K562 (cell line): ENCODE measurements around the gene TACC3. TPM values are rescaled to one million over a fixed set of nuclear protein-coding genes. Genes with fewer than 3 reads are reported as not detected.
A peak's percentile ranks its signal among the peaks of the same experiment; 100 is the strongest.

Source experiments
- BHLHE40 ChIP-seq: IDR thresholded peaks from 2 replicates; pipeline ENCODE4 v1.6.1; 2011; ENCODE audit warnings: low read length, improper control_type of control experiment
- CC2D1A ChIP-seq: fragments of 450-650 bp; IDR thresholded peaks from 2 replicates; pipeline ENCODE4 v1.6.1; 2017; ENCODE audit warnings: mild to moderate bottlenecking
- EP400 ChIP-seq: fragments of 450-650 bp; IDR thresholded peaks from 2 replicates; pipeline ENCODE4 v1.6.1; 2017; ENCODE audit warnings: antibody characterized with exemption, mild to moderate bottlenecking, moderate library complexity
- ESRRA ChIP-seq: fragments of 450-650 bp; IDR thresholded peaks from 2 replicates; pipeline ENCODE4 v1.6.1; 2014; ENCODE audit warnings: low read depth, mild to moderate bottlenecking, moderate library complexity, borderline replicate concordance
- GATAD2B ChIP-seq: fragments of 450-650 bp; IDR thresholded peaks from 2 replicates; pipeline ENCODE4 v1.6.1; 2017; ENCODE audit warnings: mild to moderate bottlenecking, borderline replicate concordance
- HLTF ChIP-seq: fragments of 450-650 bp; IDR thresholded peaks from 2 replicates; pipeline ENCODE4 v1.6.1; 2016
- MYNN ChIP-seq, 2 experiments: sonication (generic); formaldehyde crosslinking in 1 of 2; IDR thresholded peaks; 2 replicates each; pipeline versions ENCODE4 v1.5.0 to v1.6.1; 2016 to 2020; ENCODE audit warnings: antibody characterized with exemption in 1 of 2, missing genetic modification reagents in 1 of 2
- POLR2AphosphoS2 ChIP-seq: IDR thresholded peaks from 2 replicates; pipeline ENCODE4 v1.6.1; 2012; ENCODE audit warnings: low read length, improper control_type of control experiment
- RBM14 ChIP-seq: fragments of 200-400 bp; formaldehyde crosslinking; IDR thresholded peaks from 2 replicates; pipeline ENCODE4 v1.6.1; 2018; ENCODE audit warnings: low read depth, mild to moderate bottlenecking, low read length, moderate library complexity, borderline replicate concordance; ENCODE audit not compliant: insufficient read depth
- RBM22 ChIP-seq: fragments of 200-400 bp; formaldehyde crosslinking; IDR thresholded peaks from 2 replicates; pipeline ENCODE4 v1.6.1; 2018; ENCODE audit warnings: low read length, low read depth; ENCODE audit not compliant: poor library complexity, severe bottlenecking
- ZNF589 ChIP-seq: fragments of 200-800 bp; sonication (Bioruptor generic); IDR thresholded peaks from 2 replicates; pipeline ENCODE4 v1.6.1; 2016; ENCODE audit warnings: low read depth, missing genetic modification characterization, missing compliant biosample characterization
- ZNF77 ChIP-seq: fragments of 250-450 bp; sonication (Bioruptor Pico); IDR thresholded peaks from 2 replicates; pipeline ENCODE4 v1.5.0; 2020
- polyA plus RNA-seq, 8 experiments: library from polyadenylated mRNA; depleted of rRNA in 4 of 8; stranded (reverse) in 5 of 8; unstranded in 3 of 8; fragments of >200 nt; fragmentation: Nextera tagmentation in 2 of 8; fragmentation: Illumina TruSeq in 1 of 8; extraction: Ambion mirVana in 2 of 8; extraction: Trizol in 1 of 8; gene quantifications; 2 replicates each; pipeline versions ENCODE4 v1.2.1 to v1.2.3, GENCODE V29; 2011 to 2014; ENCODE audit warnings: inconsistent platforms in 1 of 8, missing spikeins in 1 of 8
- total RNA-seq, 7 experiments: library from RNA; depleted of rRNA in 6 of 7; stranded (reverse); fragments of >200 nt in 6 of 7; fragmentation: Illumina TruSeq in 2 of 7; extraction: Trizol in 2 of 7; gene quantifications; 2 replicates each; pipeline versions ENCODE4 v1.2.1 to v1.2.3, GENCODE V29; 2011 to 2021; ENCODE audit warnings: low replicate concordance in 1 of 7
- TF ChIP-seq, protein P1 (sequence below): fragments of 250-450 bp; sonication (Bioruptor Pico); IDR thresholded peaks from 2 replicates; pipeline ENCODE4 v1.9.0; 2021; ENCODE audit warnings: mild to moderate bottlenecking, inconsistent platforms
- TF ChIP-seq, protein P2 (sequence below): fragments of 250-450 bp; sonication (Bioruptor Pico); IDR thresholded peaks from 2 replicates; pipeline ENCODE4 v1.5.0; 2022; ENCODE audit warnings: mild to moderate bottlenecking
- TF ChIP-seq, protein P3 (sequence below), 2 experiments: fragments of 450-650 bp; formaldehyde crosslinking in 1 of 2; IDR thresholded peaks; 2 replicates each; pipeline versions ENCODE4 v1.4.0 to v1.6.1; 2014 to 2020; ENCODE audit warnings: mild to moderate bottlenecking in 2 of 2, borderline replicate concordance in 1 of 2, low read depth in 1 of 2

The TACC3 gene
- total and polyA plus RNA-seq, 9 of the 15 experiments (the other 6 are each of a cell fraction or from before 2014, with no cell fraction given): 1.9 to 122 (median 55.6) TPM

DNA sequence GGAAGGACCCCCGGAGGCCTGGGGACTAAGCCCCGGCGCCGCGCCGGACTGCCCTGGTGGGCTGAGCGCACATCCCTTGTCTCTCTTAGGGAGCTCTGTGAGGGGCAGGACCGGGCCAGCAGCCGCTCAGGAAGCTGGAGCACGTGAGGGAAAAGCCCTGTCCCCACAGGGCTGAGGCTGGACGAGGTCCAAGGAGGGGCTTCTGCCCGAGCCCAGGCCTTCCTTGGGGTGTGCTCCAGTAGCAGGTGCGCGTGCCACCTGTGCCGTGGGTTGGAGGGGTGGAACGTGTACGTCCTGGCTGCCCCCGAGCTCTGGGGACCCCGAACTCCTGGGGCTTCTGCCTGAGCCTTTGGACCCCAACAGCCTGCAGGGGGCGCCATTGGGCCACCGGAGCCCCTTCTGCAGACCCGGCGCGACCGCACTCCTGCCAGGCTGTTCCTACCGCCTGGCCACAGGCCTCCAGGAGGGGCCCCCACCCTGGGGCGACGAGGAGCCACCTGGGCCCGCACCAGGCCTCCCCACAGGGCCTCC lies 27.2 kb downstream of the TACC3 start (continued):
- TF ChIP-seq, protein P1, sequence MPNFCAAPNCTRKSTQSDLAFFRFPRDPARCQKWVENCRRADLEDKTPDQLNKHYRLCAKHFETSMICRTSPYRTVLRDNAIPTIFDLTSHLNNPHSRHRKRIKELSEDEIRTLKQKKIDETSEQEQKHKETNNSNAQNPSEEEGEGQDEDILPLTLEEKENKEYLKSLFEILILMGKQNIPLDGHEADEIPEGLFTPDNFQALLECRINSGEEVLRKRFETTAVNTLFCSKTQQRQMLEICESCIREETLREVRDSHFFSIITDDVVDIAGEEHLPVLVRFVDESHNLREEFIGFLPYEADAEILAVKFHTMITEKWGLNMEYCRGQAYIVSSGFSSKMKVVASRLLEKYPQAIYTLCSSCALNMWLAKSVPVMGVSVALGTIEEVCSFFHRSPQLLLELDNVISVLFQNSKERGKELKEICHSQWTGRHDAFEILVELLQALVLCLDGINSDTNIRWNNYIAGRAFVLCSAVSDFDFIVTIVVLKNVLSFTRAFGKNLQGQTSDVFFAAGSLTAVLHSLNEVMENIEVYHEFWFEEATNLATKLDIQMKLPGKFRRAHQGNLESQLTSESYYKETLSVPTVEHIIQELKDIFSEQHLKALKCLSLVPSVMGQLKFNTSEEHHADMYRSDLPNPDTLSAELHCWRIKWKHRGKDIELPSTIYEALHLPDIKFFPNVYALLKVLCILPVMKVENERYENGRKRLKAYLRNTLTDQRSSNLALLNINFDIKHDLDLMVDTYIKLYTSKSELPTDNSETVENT: 0 out of 2 replicates have a peak, but pooled peaks have one; percentile 46
- TF ChIP-seq ZNF77 (CRISPR knock-in tag) (no peak), CC2D1A (peak; percentile 79), RBM14 (0 out of 2 replicates have a peak, but pooled peaks have one; percentile 68), BHLHE40 (peak; percentile 79), EP400 (no peak), RBM22 (no peak), GATAD2B (peak; percentile 42; the same call in 1 of the 2 replicates), MYNN (IDR thresholded peaks at IDR 0.05) (peak; percentile 69; the same call in 1 of the 2 replicates), MYNN (CRISPR knock-in tag; IDR thresholded peaks at IDR 0.05) (no peak), HLTF (0 out of 2 replicates have a peak, but pooled peaks have one; percentile 37), POLR2AphosphoS2 (no peak), ZNF589 (CRISPR knock-in tag) (no peak), ESRRA (peak; percentile 35; the same call in 1 of the 2 replicates)
- TF ChIP-seq, protein P2, sequence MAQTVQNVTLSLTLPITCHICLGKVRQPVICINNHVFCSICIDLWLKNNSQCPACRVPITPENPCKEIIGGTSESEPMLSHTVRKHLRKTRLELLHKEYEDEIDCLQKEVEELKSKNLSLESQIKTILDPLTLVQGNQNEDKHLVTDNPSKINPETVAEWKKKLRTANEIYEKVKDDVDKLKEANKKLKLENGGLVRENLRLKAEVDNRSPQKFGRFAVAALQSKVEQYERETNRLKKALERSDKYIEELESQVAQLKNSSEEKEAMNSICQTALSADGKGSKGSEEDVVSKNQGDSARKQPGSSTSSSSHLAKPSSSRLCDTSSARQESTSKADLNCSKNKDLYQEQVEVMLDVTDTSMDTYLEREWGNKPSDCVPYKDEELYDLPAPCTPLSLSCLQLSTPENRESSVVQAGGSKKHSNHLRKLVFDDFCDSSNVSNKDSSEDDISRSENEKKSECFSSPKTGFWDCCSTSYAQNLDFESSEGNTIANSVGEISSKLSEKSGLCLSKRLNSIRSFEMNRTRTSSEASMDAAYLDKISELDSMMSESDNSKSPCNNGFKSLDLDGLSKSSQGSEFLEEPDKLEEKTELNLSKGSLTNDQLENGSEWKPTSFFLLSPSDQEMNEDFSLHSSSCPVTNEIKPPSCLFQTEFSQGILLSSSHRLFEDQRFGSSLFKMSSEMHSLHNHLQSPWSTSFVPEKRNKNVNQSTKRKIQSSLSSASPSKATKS (CRISPR knock-in tag): no peak
- TF ChIP-seq, protein P3, sequence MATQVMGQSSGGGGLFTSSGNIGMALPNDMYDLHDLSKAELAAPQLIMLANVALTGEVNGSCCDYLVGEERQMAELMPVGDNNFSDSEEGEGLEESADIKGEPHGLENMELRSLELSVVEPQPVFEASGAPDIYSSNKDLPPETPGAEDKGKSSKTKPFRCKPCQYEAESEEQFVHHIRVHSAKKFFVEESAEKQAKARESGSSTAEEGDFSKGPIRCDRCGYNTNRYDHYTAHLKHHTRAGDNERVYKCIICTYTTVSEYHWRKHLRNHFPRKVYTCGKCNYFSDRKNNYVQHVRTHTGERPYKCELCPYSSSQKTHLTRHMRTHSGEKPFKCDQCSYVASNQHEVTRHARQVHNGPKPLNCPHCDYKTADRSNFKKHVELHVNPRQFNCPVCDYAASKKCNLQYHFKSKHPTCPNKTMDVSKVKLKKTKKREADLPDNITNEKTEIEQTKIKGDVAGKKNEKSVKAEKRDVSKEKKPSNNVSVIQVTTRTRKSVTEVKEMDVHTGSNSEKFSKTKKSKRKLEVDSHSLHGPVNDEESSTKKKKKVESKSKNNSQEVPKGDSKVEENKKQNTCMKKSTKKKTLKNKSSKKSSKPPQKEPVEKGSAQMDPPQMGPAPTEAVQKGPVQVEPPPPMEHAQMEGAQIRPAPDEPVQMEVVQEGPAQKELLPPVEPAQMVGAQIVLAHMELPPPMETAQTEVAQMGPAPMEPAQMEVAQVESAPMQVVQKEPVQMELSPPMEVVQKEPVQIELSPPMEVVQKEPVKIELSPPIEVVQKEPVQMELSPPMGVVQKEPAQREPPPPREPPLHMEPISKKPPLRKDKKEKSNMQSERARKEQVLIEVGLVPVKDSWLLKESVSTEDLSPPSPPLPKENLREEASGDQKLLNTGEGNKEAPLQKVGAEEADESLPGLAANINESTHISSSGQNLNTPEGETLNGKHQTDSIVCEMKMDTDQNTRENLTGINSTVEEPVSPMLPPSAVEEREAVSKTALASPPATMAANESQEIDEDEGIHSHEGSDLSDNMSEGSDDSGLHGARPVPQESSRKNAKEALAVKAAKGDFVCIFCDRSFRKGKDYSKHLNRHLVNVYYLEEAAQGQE (IDR thresholded peaks at IDR 0.05; ENCODE audit: borderline replicate concordance): peak; percentile 88
- TF ChIP-seq, protein P3 (CRISPR knock-in tag; IDR thresholded peaks at IDR 0.05; ENCODE audit: low read depth): no peak
